ENCODE measurements around the gene MAP3K19. TPM values are rescaled to one million over a fixed set of nuclear protein-coding genes. Genes with fewer than 3 reads are reported as not detected.
A peak's percentile ranks its signal among the peaks of the same experiment; 100 is the strongest.

Gene MAP3K19
- total RNA-seq, 1 experiment from 2014 or later, result not detected

GRCh38 chr2:135030826-135031225, 16.4 kb downstream of the MAP3K19 start:
- H3K9me2 ChIP-seq (ENCODE audit: insufficient read depth), result no peaks in the 10 kb centered on the region
- H3K4me3 ChIP-seq (replicated peaks in 1 of 2; ENCODE audit: low read depth in 1 of 2, low read length in 2 of 2), result no peak overlapping the region
- BruUV-seq (replicated peaks), result no TSS peak
- no peaks in the 10 kb centered on the region for H3K36me3 ChIP-seq (ENCODE audit: control insufficient read depth in 1 of 2, insufficient read depth in 2 of 2, low read length in 2 of 2)
- H3K9ac ChIP-seq (ENCODE audit: low read length), result no peak overlapping the region
- CTCF ChIA-PET, result no interaction called here
- no peaks in the 10 kb centered on the region for H3K79me2 ChIP-seq (ENCODE audit: insufficient read depth, low read length)
- no peaks in the 10 kb centered on the region for H3K4me1 ChIP-seq (ENCODE audit: control insufficient read depth in 1 of 2, insufficient read depth in 2 of 2, low read length in 2 of 2)
- TF ChIP-seq REST (IDR thresholded peaks at IDR 0.05; ENCODE audit: low read depth), result peak; percentile 77
- no peak for TF ChIP-seq SRF (IDR thresholded peaks at IDR 0.05; ENCODE audit: low read depth)
- no peak for TF ChIP-seq ZBTB33 (IDR thresholded peaks at IDR 0.05; ENCODE audit: extremely low read depth, insufficient replicate concordance, low read length)
- 0 out of 2 replicates have a peak, but pooled peaks cover 4% of the 10 kb centered on the region for H3K27me3 ChIP-seq (ENCODE audit: insufficient read depth, low read length)
- no peak overlapping the region for H3K27ac ChIP-seq (ENCODE audit: low read depth, low read length)
- no peak overlapping the region for H3K4me2 ChIP-seq (ENCODE audit: low read length)
- intact Hi-C loops (cut with micrococcal nuclease), result no loop called here
- H2AFZ ChIP-seq (ENCODE audit: low read depth, low read length, poor library complexity, severe bottlenecking), result no peak overlapping the region
- no peak for ATAC-seq
- H4K20me1 ChIP-seq (ENCODE audit: insufficient read depth), result no peaks in the 10 kb centered on the region
- POLR2A ChIA-PET, result no interaction called here
- no peaks in the 10 kb centered on the region for H3K9me3 ChIP-seq (ENCODE audit: control insufficient read depth in 1 of 2, insufficient read depth in 1 of 2, low read depth in 1 of 2, low read length in 2 of 2)
- DNase-seq (ENCODE audit: low read depth, low spot score), result no peak
- RAD21 ChIA-PET (ENCODE audit: low non-redundant PET in 1 of 2, low total read pairs in 2 of 2, uncharacterized antibody in 2 of 2, unreplicated experiment in 2 of 2), result no interaction called here

Data from HCT116 (cell line).